HG03060 (cell line): ENCODE data around the gene HOXB6.

Experiments used
- ATAC-seq: cut with Tn5 transposase; IDR thresholded peaks from one replicate; pipeline ENCODE4 v1.9.1; 2021; ENCODE audit warnings: low read depth, moderate number of reproducible peaks; ENCODE audit not compliant: unreplicated experiment

Gene HOXB6

DNA sequence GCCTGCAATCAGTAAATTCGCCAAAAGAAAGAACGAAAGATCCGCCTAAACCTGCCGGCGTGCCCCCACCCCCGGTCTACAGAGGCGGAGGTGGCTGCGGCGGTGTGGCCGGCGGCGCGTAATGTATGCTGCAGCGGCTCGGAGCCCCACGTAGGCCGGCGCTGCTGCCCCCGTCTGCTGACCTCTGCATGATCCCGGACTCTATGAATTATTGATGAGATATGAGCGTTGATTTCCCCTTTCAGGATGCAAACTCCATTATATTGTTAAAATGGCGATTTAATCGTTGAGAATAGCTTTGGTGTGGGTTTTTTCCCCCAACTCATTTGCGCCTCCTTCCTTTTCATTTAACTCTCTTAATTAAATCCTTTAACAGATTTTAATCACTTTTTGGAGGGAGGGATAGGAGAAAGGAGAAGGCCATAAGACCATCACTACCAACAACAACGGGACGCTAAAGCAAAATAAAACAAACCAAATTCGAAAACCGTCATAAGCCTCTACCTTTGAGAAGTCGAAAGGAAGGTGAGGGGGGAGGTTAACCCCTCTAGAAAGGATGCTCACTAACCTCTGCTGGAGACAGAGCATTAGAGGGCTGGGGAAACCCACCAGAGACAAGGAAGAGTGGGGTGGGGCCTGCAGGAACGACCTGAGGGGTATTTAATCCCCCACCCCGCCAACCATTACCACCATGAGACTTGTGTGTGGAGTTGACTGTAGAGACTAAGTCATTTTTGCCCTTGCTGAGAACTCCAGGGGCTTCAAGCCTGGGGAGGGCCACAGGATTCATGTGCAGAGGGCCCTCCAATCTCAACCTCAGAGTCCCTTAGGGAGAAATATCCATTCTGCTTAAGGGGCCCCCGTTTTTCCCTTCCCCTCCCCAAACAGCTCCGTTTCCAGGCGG lies 18.2 kb downstream of the HOXB6 start:
- no peak for ATAC-seq

DNA sequence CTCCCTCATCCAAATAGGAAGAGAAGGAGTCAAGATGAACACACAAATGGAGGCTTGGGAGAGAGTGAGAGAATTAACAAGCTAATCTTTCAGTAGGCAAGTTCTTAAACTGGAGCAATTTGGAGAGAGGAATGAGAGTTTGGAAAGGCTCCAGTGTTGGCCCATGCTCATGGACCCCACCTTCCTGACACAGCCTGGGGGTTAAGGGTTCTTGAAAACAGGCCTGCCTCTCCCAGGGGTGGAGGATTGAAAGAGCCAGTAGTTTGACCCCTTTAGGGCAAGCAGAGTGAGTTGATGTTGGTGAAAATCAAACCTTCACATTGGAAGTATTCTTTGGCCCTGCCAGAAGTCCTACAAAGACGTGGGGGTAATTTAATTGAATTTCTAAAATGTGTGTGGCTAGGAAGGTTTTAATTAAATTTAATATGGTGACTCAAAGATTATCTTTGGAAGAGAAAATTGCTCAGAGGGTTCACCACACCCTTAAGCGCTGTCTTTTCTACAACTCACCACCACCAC lies 20.5 kb downstream of the HOXB6 start:
- no peak for ATAC-seq

DNA sequence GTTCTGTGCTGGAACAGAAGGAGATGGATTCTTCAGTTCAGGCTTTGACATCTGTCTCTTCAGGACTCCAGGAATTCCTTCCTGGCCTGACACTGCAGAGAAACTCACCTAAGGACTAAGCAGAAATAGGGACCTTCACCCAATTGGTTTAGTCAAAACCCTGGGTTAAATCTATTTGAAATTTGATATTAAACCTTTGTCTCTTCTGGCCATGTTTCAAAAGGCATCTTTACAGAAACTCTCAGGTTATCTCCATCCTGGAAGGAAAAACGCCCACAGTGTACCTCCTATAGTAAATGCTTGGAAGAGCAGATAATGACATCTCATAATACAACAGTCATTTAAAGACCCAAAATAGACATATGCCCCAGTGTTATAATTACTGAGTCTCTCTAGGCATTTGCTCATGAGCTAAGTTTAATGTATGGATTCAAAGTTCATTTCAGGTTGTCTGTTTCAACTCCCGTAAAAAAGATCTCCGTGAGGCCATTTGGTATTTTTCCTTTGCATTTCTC lies 21.0 kb downstream of the HOXB6 start:
- no peak for ATAC-seq

DNA sequence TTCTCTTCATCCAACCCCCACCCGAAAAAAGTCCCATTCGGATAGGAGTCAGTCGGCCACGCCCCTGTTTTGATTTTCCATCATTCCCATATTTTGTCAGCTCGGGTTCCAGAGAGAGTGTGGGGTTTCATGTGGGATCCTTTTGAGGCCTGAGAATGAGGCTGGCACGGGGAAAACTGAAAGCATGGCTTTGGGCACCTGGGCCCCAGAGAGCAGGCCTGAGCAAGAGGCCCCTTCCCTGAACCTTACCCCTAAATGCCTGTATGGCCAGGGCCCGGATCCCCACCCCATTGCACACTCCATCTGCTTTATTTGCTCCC lies 22.1 kb downstream of the HOXB6 start:
- no peak for ATAC-seq

DNA sequence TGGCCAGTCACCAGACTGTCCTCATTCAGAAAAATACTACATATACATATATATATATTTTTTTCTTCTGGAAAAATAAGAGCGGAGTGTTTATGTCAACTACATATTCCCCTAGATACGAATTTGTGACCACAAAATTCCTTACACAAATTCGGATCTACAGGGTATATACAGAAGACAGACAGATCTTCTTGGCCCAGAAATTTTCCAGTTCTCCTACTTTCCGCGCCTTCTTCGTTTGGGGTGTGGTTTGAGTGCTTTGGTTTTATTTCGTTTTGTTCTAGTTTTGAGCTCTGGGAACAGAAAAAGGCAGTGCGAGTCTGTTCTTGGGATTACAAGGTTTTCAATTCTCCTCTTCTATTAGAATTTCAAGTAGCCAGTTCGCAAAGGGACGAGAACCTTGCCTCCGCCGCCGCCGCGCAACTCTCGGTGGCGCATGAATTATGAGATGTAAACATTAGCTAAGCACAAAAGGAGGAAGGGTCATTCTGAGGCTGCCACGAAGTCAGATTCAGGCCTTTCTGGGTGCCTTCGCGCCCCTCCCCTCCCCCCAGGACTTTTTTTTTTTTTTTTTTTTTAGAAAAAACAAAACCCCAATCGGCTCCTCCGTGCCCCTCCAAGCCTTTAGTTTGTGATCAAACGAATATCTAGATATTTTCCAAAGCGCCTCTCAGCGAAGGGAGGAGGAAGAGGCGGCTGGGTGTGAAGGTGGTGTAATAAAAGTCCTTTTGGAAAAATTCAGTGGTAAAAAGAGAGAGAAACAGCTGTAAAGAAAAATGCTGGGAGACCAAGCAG lies 24.8 kb downstream of the HOXB6 start:
- no peak for ATAC-seq

DNA sequence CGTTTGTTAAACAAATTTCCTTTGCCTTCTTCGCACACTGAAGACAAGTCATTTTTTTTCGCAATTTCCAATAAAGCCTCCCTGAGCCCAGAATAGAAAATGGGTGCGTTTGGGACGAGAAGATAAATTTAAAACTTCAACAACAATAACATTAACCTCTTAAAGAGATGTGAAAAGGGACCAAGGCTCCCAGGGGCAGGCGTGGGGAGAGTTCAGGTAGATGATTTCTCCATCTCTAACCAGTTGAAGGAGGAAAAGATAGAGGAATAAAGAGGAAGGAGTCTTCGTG lies 25.4 kb downstream of the HOXB6 start:
- no peak for ATAC-seq

DNA sequence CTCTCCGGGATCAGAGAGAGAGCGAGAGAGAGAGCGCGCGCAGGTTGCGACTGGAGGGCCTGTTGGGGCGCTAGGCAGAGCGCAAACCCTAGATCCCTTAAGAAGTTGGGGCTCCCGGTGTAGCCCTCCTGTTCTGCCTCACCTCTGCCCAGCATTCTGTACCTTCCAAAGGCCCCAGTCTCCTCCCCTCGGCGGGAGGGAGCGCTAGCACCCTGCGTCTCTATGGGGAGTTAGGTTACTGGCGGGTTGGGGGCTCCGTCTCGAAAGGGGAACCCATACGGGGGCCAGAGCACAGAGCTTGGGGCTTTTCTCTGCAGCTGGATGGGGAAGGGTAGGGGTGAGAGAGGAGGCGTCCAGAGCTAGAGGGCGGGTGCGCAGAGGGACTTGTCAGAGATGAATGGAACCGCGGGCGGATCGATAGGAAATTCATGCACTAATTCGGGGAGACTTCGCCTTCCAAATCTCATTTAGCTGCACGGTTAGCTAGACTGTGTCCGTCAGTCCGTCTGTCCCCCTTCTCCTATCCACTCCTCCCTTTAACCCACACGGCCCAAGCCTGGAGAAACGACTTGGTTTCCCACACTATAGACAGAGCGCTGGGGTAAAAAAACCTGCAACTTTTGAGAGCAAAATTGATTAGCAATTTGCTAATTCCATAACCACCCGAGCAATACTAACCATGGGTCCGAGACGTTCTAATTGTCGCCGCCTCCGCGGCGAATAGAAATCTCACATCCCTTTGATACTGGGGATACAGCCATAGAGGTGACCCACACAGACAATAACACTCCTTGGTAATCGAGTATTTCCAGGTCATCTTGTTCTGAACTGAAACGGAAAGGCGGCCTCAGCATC lies 25.9 kb downstream of the HOXB6 start:
- ATAC-seq: no peak

DNA sequence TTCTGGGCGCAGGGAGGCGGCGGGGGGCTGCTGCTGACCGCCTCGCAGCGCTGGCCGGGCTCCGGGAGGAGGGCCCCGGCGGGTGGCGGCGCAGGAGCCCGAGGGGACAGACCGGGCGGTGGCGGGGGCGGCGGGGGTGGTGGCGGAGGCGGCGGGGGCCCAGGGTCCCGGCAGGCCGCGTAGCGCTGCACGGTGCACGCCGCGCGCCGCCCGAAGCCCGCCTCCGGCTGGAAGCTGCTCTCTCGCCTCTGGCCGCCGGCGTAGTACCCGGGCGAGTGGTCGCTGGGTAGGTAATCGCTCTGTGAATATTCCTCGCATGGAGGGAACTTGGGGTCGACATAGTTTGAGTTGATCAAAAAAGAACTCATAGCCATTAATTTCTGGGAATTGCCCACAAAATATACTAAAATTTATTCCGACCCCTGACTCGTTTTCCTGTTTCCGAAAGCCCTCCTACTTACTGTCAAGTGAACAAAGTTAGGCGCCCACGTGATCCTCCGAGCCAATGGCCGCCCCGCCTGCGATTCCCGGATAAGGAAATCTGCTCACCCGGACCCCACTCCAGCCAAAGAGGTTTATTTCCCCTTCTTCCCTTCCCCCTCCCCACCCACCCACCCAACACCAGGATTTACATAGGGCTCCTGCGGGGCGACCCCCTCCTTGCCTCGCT lies 26.7 kb downstream of the HOXB6 start, which contains the start of gene HOXB4:
HOXB4 (minus strand) TSS at position 405 of the 670 bp plus-strand sequence; CDS start at position 374, 31 bp downstream.
- no peak for ATAC-seq

DNA sequence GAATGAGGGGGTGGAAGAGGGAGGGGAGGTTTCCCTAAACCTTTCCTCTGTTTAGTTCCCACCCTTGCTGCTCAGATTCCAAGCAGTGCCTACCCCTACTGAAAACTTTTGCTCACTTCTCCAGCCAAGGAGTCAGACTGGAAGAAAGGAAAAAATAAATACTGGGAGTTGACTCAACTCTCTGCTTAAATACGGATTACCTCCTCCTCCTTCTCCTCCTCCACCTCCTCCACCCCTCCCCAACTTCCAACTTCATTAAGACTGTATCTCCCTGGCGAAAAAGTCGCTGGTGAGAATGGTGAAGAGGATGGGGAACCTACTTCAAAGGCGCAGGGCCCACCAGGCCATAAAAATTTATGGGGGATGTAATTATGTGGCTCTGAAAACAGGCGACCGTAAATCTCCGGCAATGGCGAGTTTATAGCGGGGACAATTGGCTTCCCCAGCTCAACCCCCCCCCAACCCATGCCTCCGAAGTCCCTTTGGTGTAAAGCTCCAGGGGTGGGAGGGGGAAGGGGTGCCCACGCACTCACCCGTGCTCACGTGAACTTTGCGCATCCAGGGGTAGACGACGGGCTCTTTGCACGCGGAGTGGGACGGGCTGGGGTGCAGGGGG lies 27.3 kb downstream of the HOXB6 start:
- no peak for ATAC-seq

DNA sequence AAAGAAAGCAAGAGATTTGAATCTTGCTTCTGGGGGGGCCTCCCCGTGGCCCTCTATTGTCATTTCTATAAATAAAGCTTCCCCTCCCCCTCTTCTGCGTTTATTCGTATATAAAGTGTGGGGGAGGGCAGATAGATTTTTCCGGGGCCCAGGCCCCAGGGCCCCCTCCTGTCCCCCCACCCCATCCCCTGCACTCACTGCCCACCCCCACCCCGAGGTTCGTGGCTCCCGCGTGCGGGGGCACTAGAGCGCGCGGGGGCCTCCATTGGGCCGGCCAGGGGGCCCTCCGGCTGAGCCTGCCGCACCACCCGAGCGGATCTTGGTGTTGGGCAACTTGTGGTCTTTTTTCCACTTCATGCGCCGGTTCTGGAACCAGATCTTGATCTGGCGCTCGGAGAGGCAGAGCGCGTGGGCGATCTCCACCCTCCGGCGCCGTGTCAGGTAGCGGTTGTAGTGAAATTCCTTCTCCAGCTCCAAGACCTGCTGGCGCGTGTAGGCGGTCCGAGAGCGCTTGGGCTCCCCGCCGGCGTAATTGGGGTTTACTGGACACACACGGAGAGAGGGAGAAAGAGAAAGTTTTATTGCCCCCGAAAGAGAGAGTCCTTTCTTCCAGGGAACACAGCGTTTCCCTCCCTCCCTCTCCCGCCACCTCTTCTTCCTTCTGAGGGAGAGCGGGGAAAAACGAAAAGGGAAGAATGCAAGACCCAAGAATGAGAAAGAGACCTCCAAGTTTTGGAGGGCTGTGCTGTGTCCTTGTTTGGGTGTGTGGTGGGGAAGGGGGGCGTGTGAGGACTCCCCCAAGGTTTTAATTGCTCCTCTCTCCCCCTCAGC lies 28.1 kb downstream of the HOXB6 start:
- no peak for ATAC-seq

DNA sequence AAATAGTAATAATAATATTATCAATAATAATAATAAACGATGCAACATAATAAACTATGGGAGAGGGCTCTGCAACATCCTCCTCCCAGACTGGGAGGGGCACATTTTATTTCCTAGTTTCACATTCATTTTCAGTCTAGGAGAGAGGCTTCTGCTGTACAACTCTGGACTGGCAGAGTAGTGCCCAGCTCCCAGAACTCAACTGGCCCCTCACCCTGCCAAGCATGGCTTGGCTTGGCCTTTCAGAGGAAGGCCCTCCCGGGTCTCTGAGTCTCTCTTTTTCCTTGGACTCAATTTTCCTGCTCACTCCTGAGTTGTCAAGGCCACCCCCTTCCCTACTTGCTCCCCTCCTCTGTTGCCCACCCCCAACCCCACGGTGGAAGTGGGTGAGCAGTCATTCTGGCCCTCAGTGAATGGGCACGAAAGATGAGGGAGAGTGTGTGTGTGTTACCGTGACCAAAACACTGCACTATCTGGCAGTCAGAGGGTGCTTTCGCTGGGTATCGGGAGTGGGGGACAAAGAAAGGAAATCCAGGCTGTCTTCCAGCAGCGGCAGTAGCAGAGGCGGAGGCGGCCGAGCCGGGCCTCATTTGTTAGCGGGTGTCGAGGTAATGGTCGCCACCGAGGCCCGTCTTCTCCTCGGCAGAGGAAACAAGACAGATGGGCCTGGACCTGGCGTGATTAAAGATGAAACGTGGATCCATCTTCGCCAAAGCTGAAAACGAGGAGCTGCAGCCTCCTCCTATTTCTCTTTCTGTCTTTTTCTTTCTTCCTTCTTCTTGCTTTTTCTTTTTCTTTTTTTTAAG lies 28.9 kb downstream of the HOXB6 start:
- no peak for ATAC-seq

DNA sequence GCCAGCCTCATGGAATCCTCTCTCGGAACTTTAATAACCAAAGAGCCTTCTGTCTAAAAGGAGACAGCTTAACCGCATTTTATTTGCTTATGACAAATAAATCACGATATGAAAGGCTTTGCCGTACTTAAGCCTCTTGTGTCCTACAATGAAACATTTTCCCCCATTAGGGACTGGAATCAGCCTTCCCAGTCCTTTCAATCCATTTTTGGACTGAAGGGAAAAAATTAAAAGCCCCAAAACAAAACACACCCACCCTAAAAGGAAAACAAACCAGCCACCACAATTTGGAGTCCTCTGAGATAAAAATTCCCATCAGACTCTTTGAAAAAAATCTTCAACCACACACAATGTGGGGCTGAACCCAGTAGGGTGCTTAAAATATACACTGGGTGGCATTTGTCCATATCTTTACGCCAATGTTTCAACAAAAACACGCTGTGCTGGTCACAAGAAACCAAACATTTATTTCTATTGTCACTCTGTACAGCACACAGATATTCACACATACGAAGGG lies 29.7 kb downstream of the HOXB6 start:
- ATAC-seq: no peak

DNA sequence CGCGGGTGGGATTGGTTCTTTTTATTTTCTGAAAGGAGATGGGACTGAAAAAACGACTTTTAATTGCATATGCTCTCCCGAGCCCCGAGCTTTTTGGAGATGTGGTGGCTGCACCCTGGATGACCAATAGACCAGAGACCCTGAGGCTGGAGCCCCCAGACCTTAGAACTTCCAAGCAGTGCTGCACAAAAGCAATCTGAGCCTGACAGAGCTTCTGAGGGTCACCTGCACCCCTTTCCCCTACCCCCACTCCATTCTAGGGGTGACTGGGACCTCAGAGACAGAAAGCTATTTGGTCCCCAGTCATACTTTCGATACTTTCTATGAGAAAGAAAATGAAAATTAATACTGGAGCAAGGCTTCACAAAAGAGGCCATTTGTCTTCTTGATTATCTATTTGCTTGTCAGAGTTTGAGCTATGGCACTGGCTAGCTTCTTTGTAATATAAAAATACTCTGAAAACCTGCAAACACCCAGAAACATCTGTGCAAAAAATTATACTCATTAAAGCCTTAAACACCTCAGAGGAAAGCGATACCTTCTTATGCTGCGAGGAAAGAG lies 30.2 kb downstream of the HOXB6 start:
- no peak for ATAC-seq

DNA sequence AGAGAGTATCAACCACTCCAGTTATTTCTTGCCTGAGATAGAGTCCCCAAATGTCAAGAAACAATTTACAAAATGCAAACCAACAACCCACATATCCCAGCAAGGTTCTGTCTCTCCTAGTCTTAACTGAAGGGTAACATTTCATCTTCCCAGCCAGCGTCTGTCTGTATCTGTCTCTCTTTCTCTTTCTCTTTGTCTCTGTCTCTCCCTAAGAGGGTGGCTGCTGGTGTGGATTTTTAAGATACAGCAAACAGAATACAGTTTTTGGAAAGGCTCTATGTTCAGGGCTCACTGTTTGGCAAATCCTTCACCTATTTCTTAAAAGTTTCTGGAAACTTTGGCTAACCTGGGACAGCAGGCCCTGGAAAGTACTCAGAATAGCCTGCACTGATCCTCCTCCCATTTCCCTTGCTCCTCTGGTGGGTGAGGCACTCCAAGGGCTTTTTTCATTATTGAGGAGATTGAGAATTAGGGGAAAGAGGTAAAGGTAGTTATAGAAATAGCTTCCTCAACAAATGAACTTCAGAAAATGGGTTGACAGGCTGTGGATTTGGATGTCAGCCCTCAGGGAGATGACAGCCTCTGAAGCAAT lies 32.9 kb downstream of the HOXB6 start:
- ATAC-seq: no peak

DNA sequence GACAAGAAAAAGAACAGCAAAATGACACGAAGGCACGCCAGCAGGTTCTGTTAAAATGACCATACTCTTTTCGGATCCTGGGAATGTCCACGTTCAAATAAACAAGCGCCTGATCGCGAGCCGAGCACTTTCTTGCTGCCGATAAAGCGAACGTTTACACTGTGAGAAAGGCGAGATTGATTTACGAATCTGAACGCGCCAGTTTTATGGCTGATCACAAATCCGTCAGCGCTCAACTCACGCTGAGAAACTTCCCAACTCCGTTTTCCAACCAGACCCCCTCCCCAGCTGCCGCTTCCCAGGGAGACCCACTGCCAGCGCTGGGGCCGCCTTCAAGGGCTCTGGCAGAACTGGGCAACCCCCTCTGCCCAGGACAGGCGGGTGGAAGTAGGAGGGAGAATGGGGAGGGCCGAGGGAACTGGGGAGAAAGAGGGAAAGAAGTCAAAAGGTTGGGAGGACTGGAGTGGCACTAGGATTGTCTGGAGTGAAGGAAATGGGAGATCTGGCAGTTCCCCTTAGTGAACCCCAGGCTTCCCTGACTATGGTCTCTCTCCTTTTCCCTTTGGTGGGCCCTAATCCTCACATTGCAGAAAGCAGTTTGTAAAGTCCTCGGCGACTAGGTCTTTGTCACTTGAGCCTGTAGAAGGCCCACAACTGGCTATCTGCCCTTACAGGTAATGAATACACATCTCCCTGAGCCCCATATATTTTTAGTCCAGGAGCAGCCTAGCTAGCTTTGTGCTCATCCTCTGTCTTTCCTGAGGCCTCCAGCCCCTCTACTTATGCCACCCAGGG lies 33.6 kb downstream of the HOXB6 start:
- no peak for ATAC-seq

DNA sequence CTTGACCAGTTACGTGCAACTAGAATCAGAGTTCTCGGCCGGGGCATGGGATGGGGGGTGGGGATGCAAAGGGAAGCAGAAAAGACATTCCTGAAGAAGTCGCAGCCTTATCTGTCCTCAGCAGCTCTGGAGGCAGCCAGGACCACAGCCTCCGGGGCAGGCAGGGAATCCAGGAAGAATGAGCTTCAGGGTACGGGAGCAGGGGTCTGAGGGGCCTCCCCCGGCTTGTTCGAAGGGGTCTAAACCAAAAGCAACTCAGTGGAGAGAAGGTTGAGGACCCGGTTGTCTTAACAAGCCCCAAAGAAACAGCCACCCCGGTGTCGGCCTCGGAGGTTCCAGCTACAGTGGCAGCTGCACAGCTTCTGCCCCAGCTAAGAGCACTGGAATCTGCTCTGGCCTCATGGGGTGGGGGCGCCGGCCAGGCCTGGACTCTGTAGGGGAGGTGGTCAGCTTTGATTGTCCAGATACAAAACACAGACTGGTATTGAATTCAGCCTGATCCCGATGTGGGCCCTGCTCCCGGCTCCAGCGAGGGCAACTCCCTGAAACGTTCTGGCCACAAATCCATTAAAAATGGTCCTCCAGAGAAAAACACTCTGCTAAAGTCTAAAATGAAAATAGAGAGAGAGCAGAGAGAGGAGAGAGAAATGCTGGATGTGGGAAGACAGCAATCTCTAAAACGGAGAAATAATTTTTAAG lies 34.3 kb downstream of the HOXB6 start:
- ATAC-seq: no peak
